Skeletal muscle satellite cell (primary cell): Measurements from ENCODE around the gene ANXA6.

Experiments used
- H3K27me3 ChIP-seq: 2 replicates; pipeline ENCODE4 v1.7.0; 2013; ENCODE audit warnings: low read length; ENCODE audit not compliant: control insufficient read depth, insufficient read depth
- H3K36me3 ChIP-seq: 2 replicates; pipeline ENCODE4 v1.7.0; 2013; ENCODE audit warnings: mild to moderate bottlenecking, control low read depth, low read length; ENCODE audit not compliant: insufficient read depth
- H3K4me1 ChIP-seq: 2 replicates; pipeline ENCODE4 v1.7.0; 2013; ENCODE audit warnings: low read length; ENCODE audit not compliant: control insufficient read depth, insufficient read depth
- H3K4me2 ChIP-seq: 2 replicates; pipeline ENCODE4 v1.7.0; 2013; ENCODE audit warnings: mild to moderate bottlenecking, low read length
- H3K4me3 ChIP-seq: 2 replicates; pipeline ENCODE4 v1.7.0; 2013; ENCODE audit warnings: low read length
- H3K9ac ChIP-seq: 2 replicates; pipeline ENCODE4 v1.7.0; 2013; ENCODE audit warnings: mild to moderate bottlenecking, low read depth, low read length, moderate library complexity
- H3K9me3 ChIP-seq: replicated peaks from 2 replicates; pipeline ENCODE4 v1.7.0; 2013; ENCODE audit warnings: mild to moderate bottlenecking, control low read depth, low read length

Gene ANXA6

DNA sequence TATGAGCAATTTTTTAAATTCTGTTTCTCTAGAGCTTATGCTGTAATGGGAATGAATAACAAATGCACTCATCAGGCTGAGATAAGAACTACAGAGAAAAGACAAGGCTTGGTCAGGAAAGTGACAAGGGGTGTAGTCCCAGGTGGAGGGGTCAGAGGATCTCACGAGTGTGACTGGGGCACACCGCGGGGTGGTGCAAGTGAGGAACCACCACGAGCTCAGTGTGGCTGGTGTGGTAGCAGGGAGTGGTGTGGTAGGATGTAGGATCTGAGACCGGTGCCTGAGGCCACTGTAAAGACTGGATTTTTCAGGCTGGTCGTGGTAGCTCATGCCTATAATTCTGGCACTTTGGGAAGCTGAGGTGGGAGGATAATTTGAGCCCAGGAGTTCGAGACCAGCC is 9.0 kb downstream of the ANXA6 start:
- H3K4me2 ChIP-seq = no peak overlapping the region
- no peaks in the 10 kb centered on the region for H3K9me3 ChIP-seq
- peaks cover 71% of the 10 kb centered on the region for H3K36me3 ChIP-seq
- H3K4me3 ChIP-seq = no peak overlapping the region
- H3K4me1 ChIP-seq = peaks cover 22% of the 10 kb centered on the region
- no peaks in the 10 kb centered on the region for H3K27me3 ChIP-seq
- no peak overlapping the region for H3K9ac ChIP-seq

DNA sequence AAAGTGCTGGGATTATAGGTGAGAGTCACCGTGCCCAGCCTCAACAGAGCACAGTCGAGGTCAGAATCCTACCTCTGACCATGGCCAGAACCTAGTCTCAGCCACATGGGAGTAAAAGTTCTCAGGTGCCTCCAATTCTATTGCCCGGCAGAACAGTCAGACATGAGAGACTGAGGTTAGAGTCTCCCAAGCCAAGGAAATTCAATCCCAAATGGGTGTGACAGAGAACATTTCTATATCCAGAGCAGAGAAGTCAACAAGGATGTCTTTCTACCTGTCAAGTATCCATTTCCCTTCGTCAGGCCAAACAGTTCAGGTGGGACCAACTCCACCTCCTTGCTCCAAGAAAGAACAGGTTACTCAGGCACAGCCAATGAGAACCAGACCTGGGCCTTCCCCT is 10.5 kb downstream of the ANXA6 start:
- Histone ChIP-seq H3K27me3 (no peaks in the 10 kb centered on the region), H3K9me3 (no peaks in the 10 kb centered on the region), H3K4me1 (peaks cover 32% of the 10 kb centered on the region), H3K36me3 (peaks cover 76% of the 10 kb centered on the region), H3K4me3 (no peak overlapping the region), H3K4me2 (no peak overlapping the region), H3K9ac (no peak overlapping the region)

DNA sequence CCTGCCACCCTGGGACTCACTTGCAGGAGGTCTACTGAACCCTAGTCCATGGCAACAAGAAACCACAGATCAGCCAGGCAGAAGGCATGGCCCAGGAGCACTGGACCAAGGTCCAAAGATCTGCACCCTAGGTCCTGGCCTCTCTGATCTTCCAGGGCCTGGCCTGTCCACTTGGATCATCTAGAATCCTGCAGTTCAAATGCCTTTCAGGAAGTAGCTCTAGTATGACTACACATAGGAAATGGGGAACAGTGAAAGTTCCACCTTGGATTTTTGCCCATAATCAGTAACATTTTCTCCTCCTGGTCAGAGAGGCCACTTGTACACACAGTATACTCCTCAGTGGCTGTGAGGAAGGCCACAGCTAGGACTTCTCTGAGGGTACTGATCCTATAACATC is 11.5 kb downstream of the ANXA6 start:
- H3K4me1 ChIP-seq = peaks cover 32% of the 10 kb centered on the region
- H3K36me3 ChIP-seq = peaks cover 81% of the 10 kb centered on the region
- H3K9me3 ChIP-seq = no peaks in the 10 kb centered on the region

GRCh38 chr5:151144922-151145321 is 12.7 kb downstream of the ANXA6 start:
- no peaks in the 10 kb centered on the region for H3K9me3 ChIP-seq
- no peak overlapping the region for H3K4me3 ChIP-seq
- peaks cover 25% of the 10 kb centered on the region for H3K4me1 ChIP-seq
- H3K36me3 ChIP-seq = peaks cover 83% of the 10 kb centered on the region
- H3K27me3 ChIP-seq = no peaks in the 10 kb centered on the region
- no peak overlapping the region for H3K9ac ChIP-seq
- no peak overlapping the region for H3K4me2 ChIP-seq

More for the DNA sequence above, 11.5 kb downstream of the ANXA6 start:
- Histone ChIP-seq H3K27me3 (no peaks in the 10 kb centered on the region), H3K4me2 (no peak overlapping the region), H3K9ac (no peak overlapping the region), H3K4me3 (no peak overlapping the region)

DNA sequence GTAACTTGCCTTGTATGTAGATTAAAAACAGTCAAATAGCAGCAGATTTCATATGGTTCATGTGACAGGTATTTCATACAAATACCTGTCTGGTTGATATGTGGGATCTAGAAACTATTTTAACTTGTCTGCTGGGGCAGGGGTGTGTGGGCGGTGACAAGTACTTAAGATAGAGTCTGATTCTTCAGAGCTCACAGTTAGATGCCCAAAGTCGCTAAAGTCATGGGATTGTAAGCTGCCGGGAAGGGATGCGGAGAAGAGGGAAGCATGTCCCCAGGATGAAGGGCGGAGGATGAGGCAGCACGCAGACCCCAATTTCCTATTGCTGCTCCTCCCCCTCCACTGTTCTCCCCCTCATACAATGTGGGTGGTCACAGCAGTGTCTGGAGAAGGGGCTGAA is 13.3 kb downstream of the ANXA6 start:
- no peaks in the 10 kb centered on the region for H3K27me3 ChIP-seq
- H3K4me1 ChIP-seq = peaks cover 25% of the 10 kb centered on the region
- H3K4me3 ChIP-seq = no peak overlapping the region
- H3K36me3 ChIP-seq = peaks cover 88% of the 10 kb centered on the region
- H3K9ac ChIP-seq = no peak overlapping the region
- no peaks in the 10 kb centered on the region for H3K9me3 ChIP-seq
- H3K4me2 ChIP-seq = no peak overlapping the region

DNA sequence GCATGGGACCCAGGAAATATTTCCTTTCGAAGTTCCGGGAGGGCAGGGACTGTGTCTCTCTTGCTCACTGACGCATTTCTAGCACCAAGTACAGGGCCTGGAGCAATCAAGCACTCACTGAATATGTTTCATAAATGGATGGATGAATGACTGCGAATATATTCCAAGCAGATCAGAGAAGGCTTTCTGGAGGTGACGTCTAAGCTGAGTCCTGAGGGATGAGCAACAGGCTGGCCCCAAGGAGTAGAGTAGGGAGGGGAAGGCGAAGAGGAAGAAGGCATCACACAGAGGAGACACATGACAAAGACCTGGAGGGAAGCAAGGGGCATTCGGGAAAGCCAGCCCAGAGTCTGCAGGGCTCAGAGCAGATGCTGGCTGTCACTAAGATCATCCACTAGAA is 13.9 kb downstream of the ANXA6 start:
- H3K9ac ChIP-seq = no peak overlapping the region
- H3K4me2 ChIP-seq = no peak overlapping the region
- no peaks in the 10 kb centered on the region for H3K9me3 ChIP-seq
- H3K4me1 ChIP-seq = peaks cover 25% of the 10 kb centered on the region
- no peak overlapping the region for H3K4me3 ChIP-seq
- peaks cover 94% of the 10 kb centered on the region for H3K36me3 ChIP-seq
- H3K27me3 ChIP-seq = no peaks in the 10 kb centered on the region

DNA sequence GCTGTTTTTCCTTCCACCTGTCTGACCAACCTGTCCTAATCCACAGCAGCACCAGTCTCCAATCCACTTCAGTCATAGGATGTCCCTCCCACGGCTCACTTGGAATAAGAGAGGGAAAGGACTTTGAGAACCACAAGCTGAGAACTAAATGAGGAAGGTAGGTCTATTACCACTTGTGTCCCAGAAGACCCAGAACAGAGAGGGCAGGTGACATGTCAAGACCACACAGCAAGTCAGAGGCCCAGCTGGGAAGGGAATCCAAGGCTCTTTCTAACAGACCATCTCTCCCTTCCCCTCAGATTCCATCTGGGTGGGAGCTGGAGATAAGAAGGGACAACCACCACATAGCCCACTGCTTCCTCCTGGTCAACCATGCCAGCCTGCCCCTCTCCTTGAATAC is 14.6 kb downstream of the ANXA6 start:
- Histone ChIP-seq H3K27me3 (no peaks in the 10 kb centered on the region), H3K4me3 (no peak overlapping the region), H3K9ac (no peak overlapping the region), H3K4me1 (peaks cover 25% of the 10 kb centered on the region), H3K36me3 (peaks cover 95% of the 10 kb centered on the region), H3K4me2 (peak overlapping the region; percentile 6), H3K9me3 (no peaks in the 10 kb centered on the region)

DNA sequence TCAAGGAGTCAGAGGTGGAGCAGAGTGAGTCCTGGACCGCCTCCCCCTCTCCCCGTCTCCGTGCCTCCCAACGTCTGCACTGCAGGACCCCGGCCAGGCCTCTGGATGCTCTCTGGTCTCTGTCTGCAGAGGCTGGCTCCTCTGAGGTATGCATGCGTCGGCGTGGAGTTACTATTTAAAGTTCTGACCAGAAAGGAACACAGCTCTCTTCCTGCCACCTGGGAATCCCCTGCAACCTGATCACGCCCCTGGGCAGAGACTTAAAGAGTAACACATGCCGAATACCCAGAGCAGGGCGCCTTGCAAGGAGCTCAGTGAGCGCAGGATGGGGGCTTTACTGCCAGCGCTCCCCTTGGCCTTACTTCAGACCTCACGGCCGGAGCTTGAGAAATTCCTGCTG is 16.0 kb downstream of the ANXA6 start:
- Histone ChIP-seq H3K9ac (no peak overlapping the region), H3K4me1 (peaks cover 25% of the 10 kb centered on the region), H3K4me2 (peak overlapping the region; percentile 34), H3K4me3 (no peak overlapping the region), H3K27me3 (no peaks in the 10 kb centered on the region), H3K36me3 (peaks cover 95% of the 10 kb centered on the region), H3K9me3 (no peaks in the 10 kb centered on the region)

GRCh38 chr5:151140686-151141459 is 16.7 kb downstream of the ANXA6 start:
- peaks cover 95% of the 10 kb centered on the region for H3K36me3 ChIP-seq
- H3K9ac ChIP-seq = no peak overlapping the region
- peaks cover 25% of the 10 kb centered on the region for H3K4me1 ChIP-seq
- no peak overlapping the region for H3K4me3 ChIP-seq
- no peaks in the 10 kb centered on the region for H3K9me3 ChIP-seq
- peak overlapping the region; percentile 34 for H3K4me2 ChIP-seq
- H3K27me3 ChIP-seq = no peaks in the 10 kb centered on the region

DNA sequence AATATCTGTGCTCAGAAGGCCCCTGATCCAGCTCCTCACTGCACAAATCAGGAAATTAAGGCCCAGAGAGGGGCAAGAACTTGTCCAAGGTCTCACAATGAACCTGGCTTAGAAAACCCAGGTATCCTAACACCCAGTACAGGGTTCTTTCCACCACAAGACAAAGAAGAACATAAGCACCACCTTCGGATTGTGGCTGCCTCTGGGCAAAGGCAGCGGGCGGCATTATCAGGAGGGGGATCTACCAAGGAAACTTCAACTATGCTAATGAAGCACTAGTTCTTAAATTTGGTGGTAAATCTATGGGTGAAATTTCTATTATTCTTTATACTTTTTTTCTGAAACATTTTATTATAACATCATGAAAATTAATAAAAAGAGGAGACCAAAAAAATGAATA is 17.9 kb downstream of the ANXA6 start:
- no peak overlapping the region for H3K4me3 ChIP-seq
- H3K27me3 ChIP-seq = no peaks in the 10 kb centered on the region
- H3K4me2 ChIP-seq = no peak overlapping the region
- H3K9ac ChIP-seq = no peak overlapping the region
- peaks cover 95% of the 10 kb centered on the region for H3K36me3 ChIP-seq
- H3K9me3 ChIP-seq = no peaks in the 10 kb centered on the region
- peaks cover 25% of the 10 kb centered on the region for H3K4me1 ChIP-seq

DNA sequence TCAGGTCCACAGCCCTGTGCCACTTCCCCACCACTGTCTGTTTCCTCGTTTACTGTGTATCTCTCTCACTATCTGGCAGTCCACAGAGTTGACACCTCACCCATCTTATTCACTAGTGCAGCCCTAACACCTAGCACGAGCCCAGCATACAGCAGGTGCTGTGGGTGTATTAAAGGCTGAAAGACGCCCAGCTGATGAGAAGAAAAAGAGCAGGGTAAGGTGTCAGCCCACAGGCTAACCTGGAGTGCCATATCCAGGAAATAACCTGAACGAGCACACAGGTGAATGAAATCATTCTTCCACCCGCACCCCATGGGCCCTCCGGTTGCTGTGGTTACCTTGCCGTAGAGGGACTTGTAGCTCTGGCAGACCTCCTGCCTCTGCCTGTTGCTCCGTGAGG is 18.6 kb downstream of the ANXA6 start:
- H3K4me3 ChIP-seq = no peak overlapping the region
- no peaks in the 10 kb centered on the region for H3K9me3 ChIP-seq
- H3K9ac ChIP-seq = no peak overlapping the region
- no peaks in the 10 kb centered on the region for H3K27me3 ChIP-seq
- peaks cover 25% of the 10 kb centered on the region for H3K4me1 ChIP-seq
- H3K4me2 ChIP-seq = no peak overlapping the region
- H3K36me3 ChIP-seq = peaks cover 95% of the 10 kb centered on the region

GRCh38 chr5:151138114-151138513 is 19.5 kb downstream of the ANXA6 start:
- Histone ChIP-seq H3K4me1 (peaks cover 23% of the 10 kb centered on the region), H3K9ac (no peak overlapping the region), H3K27me3 (no peaks in the 10 kb centered on the region), H3K4me2 (no peak overlapping the region), H3K36me3 (peaks cover 95% of the 10 kb centered on the region), H3K4me3 (no peak overlapping the region), H3K9me3 (no peaks in the 10 kb centered on the region)
